BLaER1 treated with 17β-estradiol and CSF1 and Interleukin-3, amounts not matched to agents 10 nM and 100 nM (cell line): ENCODE results near the gene ZFP28.
A peak's percentile ranks its signal among the peaks of the same experiment; 100 is the strongest.

ENCODE experiments used
- H3K27ac ChIP-seq, 11 experiments: shearing (Covaris generic); formaldehyde crosslinking; 2 replicates each; pipeline ENCODE4 v1.8.1; 2022
- H3K27me3 ChIP-seq, 11 experiments: shearing (Covaris generic); formaldehyde crosslinking; 2 replicates each; pipeline ENCODE4 v1.8.1; 2022
- H3K36me3 ChIP-seq, 11 experiments: shearing (Covaris generic); formaldehyde crosslinking; 2 replicates each; pipeline ENCODE4 v1.8.1; 2022
- H3K4me1 ChIP-seq, 10 experiments: shearing (Covaris generic); formaldehyde crosslinking; 2 replicates each; pipeline ENCODE4 v1.8.1; 2022
- H3K4me2 ChIP-seq, 11 experiments: shearing (Covaris generic); formaldehyde crosslinking; 2 replicates each; pipeline ENCODE4 v1.8.1; 2022
- H3K4me3 ChIP-seq, 10 experiments: shearing (Covaris generic); formaldehyde crosslinking; 2 replicates each; pipeline ENCODE4 v1.8.1; 2022
- H3K9ac ChIP-seq, 11 experiments: shearing (Covaris generic); formaldehyde crosslinking; 2 replicates each; pipeline ENCODE4 v1.8.1; 2022
- H3K9me3 ChIP-seq, 11 experiments: shearing (Covaris generic); formaldehyde crosslinking; replicated peaks in 1 of 11; 2 replicates each; pipeline ENCODE4 v1.8.1; 2022
- H4K20me1 ChIP-seq, 11 experiments: shearing (Covaris generic); formaldehyde crosslinking; 2 replicates each; pipeline ENCODE4 v1.8.1; 2022
- Cebpa-rat ChIP-seq, 11 experiments: shearing (Covaris generic); IDR thresholded peaks; 2 replicates each; pipeline ENCODE4 v1.8.1; 2022

ZFP28 gene

GRCh38 chr19:56543776-56544175 is 5.0 kb downstream of the ZFP28 start:
- peak overlapping the region in 1 of 10 experiments; percentile 23; a peak in 1 of 20 replicates for H3K4me3 ChIP-seq
- H3K27ac ChIP-seq, result no peak overlapping the region
- TF ChIP-seq Cebpa-rat (IDR thresholded peaks at IDR 0.05), result peak in 4 of 11 experiments; percentile 16 to 69 (median 48); a peak in 4 of 22 replicates
- H3K36me3 ChIP-seq, result peaks cover 87 to 93% (median 88%) of the 10 kb centered on the region in 11 experiments
- no peak overlapping the region for H3K4me2 ChIP-seq
- no peaks in the 10 kb centered on the region for H4K20me1 ChIP-seq
- no peaks in the 10 kb centered on the region for H3K27me3 ChIP-seq
- H3K9ac ChIP-seq, result no peak overlapping the region
- peaks cover 9 to 21% (median 12%) of the 10 kb centered on the region in 10 experiments for H3K4me1 ChIP-seq
- peaks cover 89 to 99% (median 95%) of the 10 kb centered on the region in 11 experiments for H3K9me3 ChIP-seq

- H3K9me3 ChIP-seq, result peaks cover 96 to 100% (median 98%) of the 10 kb centered on the region in 11 experiments
- H3K4me2 ChIP-seq, result no peak overlapping the region
- H3K4me1 ChIP-seq, result no peaks in the 10 kb centered on the region
- no peak overlapping the region for H3K27ac ChIP-seq
- peaks cover 90 to 100% (median 98%) of the 10 kb centered on the region in 11 experiments for H3K36me3 ChIP-seq
- H3K27me3 ChIP-seq, result no peaks in the 10 kb centered on the region
- no peak overlapping the region for H3K4me3 ChIP-seq
- no peaks in the 10 kb centered on the region for H4K20me1 ChIP-seq
- H3K9ac ChIP-seq, result no peak overlapping the region
- TF ChIP-seq Cebpa-rat (IDR thresholded peaks at IDR 0.05), result no peak
Measured at GRCh38 chr19:56547535-56547934, 8.8 kb downstream of the ZFP28 start.

GRCh38 chr19:56554272-56554869 is 15.6 kb downstream of the ZFP28 start:
- no peak for TF ChIP-seq Cebpa-rat (IDR thresholded peaks at IDR 0.05)
- no peak overlapping the region for H3K27ac ChIP-seq
- peaks cover 98 to 100% (median 100%) of the 10 kb centered on the region in 11 experiments for H3K9me3 ChIP-seq
- H3K4me1 ChIP-seq, result peaks cover 0 to 1% (median 0%) of the 10 kb centered on the region in 10 experiments; a peak in 1 of 20 replicates
- H3K27me3 ChIP-seq, result no peaks in the 10 kb centered on the region
- no peaks in the 10 kb centered on the region for H4K20me1 ChIP-seq
- H3K36me3 ChIP-seq, result peaks cover 86 to 100% (median 99%) of the 10 kb centered on the region in 11 experiments
- H3K9ac ChIP-seq, result no peak overlapping the region
- peak overlapping the region; percentile 3 to 50 (median 22); a peak in 13 of 20 replicates for H3K4me3 ChIP-seq
- no peak overlapping the region for H3K4me2 ChIP-seq

GRCh38 chr19:56562766-56563165 is 24.0 kb downstream of the ZFP28 start:
- Histone ChIP-seq H3K27ac (no peak overlapping the region), H4K20me1 (no peaks in the 10 kb centered on the region), H3K27me3 (no peaks in the 10 kb centered on the region), H3K9me3 (peaks cover 88 to 94% (median 91%) of the 10 kb centered on the region in 11 experiments), H3K4me3 (peak overlapping the region in 4 of 10 experiments; percentile 1 to 35 (median 19); a peak in 3 of 20 replicates), H3K36me3 (peaks cover 62 to 82% (median 70%) of the 10 kb centered on the region in 11 experiments), H3K4me1 (peaks cover 0 to 7% (median 4%) of the 10 kb centered on the region in 10 experiments; a peak in 13 of 20 replicates), H3K4me2 (no peak overlapping the region), H3K9ac (no peak overlapping the region)
- no peak for TF ChIP-seq Cebpa-rat (IDR thresholded peaks at IDR 0.05)

GRCh38 chr19:56566904-56567273 is 28.1 kb downstream of the ZFP28 start:
- Histone ChIP-seq H3K4me3 (peak overlapping the region; percentile 81 to 92 (median 88)), H3K27ac (peak overlapping the region; percentile 73 to 88 (median 82)), H3K9me3 (peaks cover 89 to 94% (median 92%) of the 10 kb centered on the region in 11 experiments), H3K9ac (peak overlapping the region; percentile 80 to 90 (median 85)), H3K4me1 (peaks cover 8 to 15% (median 10%) of the 10 kb centered on the region in 10 experiments; a peak in 18 of 20 replicates), H3K4me2 (peak overlapping the region; percentile 76 to 95 (median 92)), H3K36me3 (peaks cover 69 to 84% (median 79%) of the 10 kb centered on the region in 11 experiments), H4K20me1 (no peaks in the 10 kb centered on the region), H3K27me3 (no peaks in the 10 kb centered on the region; a peak in 1 of 22 replicates)
- no peak for TF ChIP-seq Cebpa-rat (IDR thresholded peaks at IDR 0.05)

GRCh38 chr19:56567274-56568120 is 28.7 kb downstream of the ZFP28 start, which contains the start of gene ZNF470:
TSS of gene ZNF470 (plus strand) at chr19:56567468. CDS start at chr19:56570312, 2,844 bp downstream.
- H3K36me3 ChIP-seq, result peaks cover 69 to 84% (median 79%) of the 10 kb centered on the region in 11 experiments
- peak within 1 kb of the TSS; percentile 73 to 88 (median 82) for H3K27ac ChIP-seq
- TF ChIP-seq Cebpa-rat (IDR thresholded peaks at IDR 0.05), result no peak
- peak within 1 kb of the TSS; percentile 80 to 90 (median 85) for H3K9ac ChIP-seq
- peaks cover 89 to 94% (median 92%) of the 10 kb centered on the region in 11 experiments for H3K9me3 ChIP-seq
- peaks cover 8 to 15% (median 10%) of the 10 kb centered on the region in 10 experiments; a peak in 18 of 20 replicates for H3K4me1 ChIP-seq
- H4K20me1 ChIP-seq, result no peaks in the 10 kb centered on the region
- H3K4me2 ChIP-seq, result peak within 1 kb of the TSS; percentile 78 to 96 (median 93)
- H3K4me3 ChIP-seq, result peak within 1 kb of the TSS; percentile 81 to 92 (median 88)
- H3K27me3 ChIP-seq, result no peaks in the 10 kb centered on the region; a peak in 1 of 22 replicates

- H3K27me3 ChIP-seq, result no peaks in the 10 kb centered on the region; a peak in 2 of 22 replicates
- H3K36me3 ChIP-seq, result peaks cover 91 to 97% (median 95%) of the 10 kb centered on the region in 11 experiments
- H3K27ac ChIP-seq, result no peak overlapping the region
- H3K9me3 ChIP-seq, result peaks cover 99 to 100% (median 100%) of the 10 kb centered on the region in 11 experiments
- peaks cover 6 to 11% (median 9%) of the 10 kb centered on the region in 10 experiments; a peak in 17 of 20 replicates for H3K4me1 ChIP-seq
- H4K20me1 ChIP-seq, result no peaks in the 10 kb centered on the region
- H3K9ac ChIP-seq, result no peak overlapping the region
- H3K4me3 ChIP-seq, result peak overlapping the region in 3 of 10 experiments; percentile 25 to 34 (median 27); a peak in 4 of 20 replicates
- no peak overlapping the region for H3K4me2 ChIP-seq
- TF ChIP-seq Cebpa-rat (IDR thresholded peaks at IDR 0.05), result no peak
Measured at GRCh38 chr19:56572589-56572988, 33.8 kb downstream of the ZFP28 start.

- H3K27me3 ChIP-seq, result no peaks in the 10 kb centered on the region; a peak in 2 of 22 replicates
- no peaks in the 10 kb centered on the region for H4K20me1 ChIP-seq
- H3K4me3 ChIP-seq, result peak overlapping the region in 7 of 10 experiments; percentile 4 to 45 (median 31); a peak in 8 of 20 replicates
- TF ChIP-seq Cebpa-rat (IDR thresholded peaks at IDR 0.05), result no peak
- H3K4me2 ChIP-seq, result no peak overlapping the region
- H3K27ac ChIP-seq, result no peak overlapping the region
- no peaks in the 10 kb centered on the region for H3K4me1 ChIP-seq
- peaks cover 99 to 100% (median 100%) of the 10 kb centered on the region in 11 experiments for H3K36me3 ChIP-seq
- peaks cover 100% of the 10 kb centered on the region in 11 experiments for H3K9me3 ChIP-seq
- H3K9ac ChIP-seq, result no peak overlapping the region
Measured at GRCh38 chr19:56573914-56574313, 35.2 kb downstream of the ZFP28 start.
